ENCODE data around the gene YPEL4. TPM values are rescaled to one million over a fixed set of nuclear protein-coding genes. Genes with fewer than 3 reads are reported as not detected.
A peak's percentile ranks its signal among the peaks of the same experiment; 100 is the strongest.

The YPEL4 gene
- total RNA-seq, 1 experiment from 2014 or later = 0.28 TPM

GRCh38 chr11:57614234-57614772 lies 35.4 kb downstream of the YPEL4 start:
- CTCF ChIA-PET = interaction anchor here (0.6 kb wide), 1 partner anchor 17 kb away, joined by 4 read pairs; no protein-coding TSS in a partner anchor
- DNase-seq = no peak
- BruUV-seq (replicated peaks) = TSS peak; percentile 94
- H3K36me3 Mint-ChIP-seq (ENCODE audit: insufficient read depth, unreplicated experiment) = no peaks in the 10 kb centered on the region
- no peak overlapping the region for H3K27ac Mint-ChIP-seq (ENCODE audit: unreplicated experiment)
- no peaks in the 10 kb centered on the region for H3K27me3 Mint-ChIP-seq (ENCODE audit: unreplicated experiment)
- intact Hi-C loops (cut with micrococcal nuclease; ENCODE audit: unreplicated experiment) = no loop called here
- H3K9me3 Mint-ChIP-seq (ENCODE audit: low read depth, unreplicated experiment) = no peaks in the 10 kb centered on the region
- H3K4me3 Mint-ChIP-seq (ENCODE audit: low read depth, unreplicated experiment) = no peak overlapping the region
- TF ChIP-seq CTCF (IDR thresholded peaks at IDR 0.05; ENCODE audit: unreplicated experiment) = no peak
- H3K4me1 Mint-ChIP-seq (ENCODE audit: low read depth, unreplicated experiment) = no peaks in the 10 kb centered on the region

- no peak for DNase-seq
- intact Hi-C loops (cut with micrococcal nuclease; ENCODE audit: unreplicated experiment) = no loop called here
- no peak overlapping the region for H3K4me3 Mint-ChIP-seq (ENCODE audit: low read depth, unreplicated experiment)
- CTCF ChIA-PET = interaction anchor here (1.6 kb wide), 1 partner anchor 31 kb away, joined by 3 read pairs; no protein-coding TSS in a partner anchor
- no peaks in the 10 kb centered on the region for H3K9me3 Mint-ChIP-seq (ENCODE audit: low read depth, unreplicated experiment)
- H3K27ac Mint-ChIP-seq (ENCODE audit: unreplicated experiment) = no peak overlapping the region
- no peaks in the 10 kb centered on the region for H3K36me3 Mint-ChIP-seq (ENCODE audit: insufficient read depth, unreplicated experiment)
- TF ChIP-seq CTCF (IDR thresholded peaks at IDR 0.05; ENCODE audit: unreplicated experiment) = no peak
- H3K27me3 Mint-ChIP-seq (ENCODE audit: unreplicated experiment) = no peaks in the 10 kb centered on the region
- no peaks in the 10 kb centered on the region for H3K4me1 Mint-ChIP-seq (ENCODE audit: low read depth, unreplicated experiment)
- BruUV-seq (replicated peaks) = no TSS peak
These were observed 39.5 kb downstream of the YPEL4 start for GRCh38 chr11:57610170-57610569.

GRCh38 chr11:57605028-57605420 lies 44.7 kb downstream of the YPEL4 start:
- no peaks in the 10 kb centered on the region for H3K36me3 Mint-ChIP-seq (ENCODE audit: insufficient read depth, unreplicated experiment)
- no peak overlapping the region for H3K27ac Mint-ChIP-seq (ENCODE audit: unreplicated experiment)
- peaks cover under 1% of the 10 kb centered on the region for H3K4me1 Mint-ChIP-seq (ENCODE audit: low read depth, unreplicated experiment)
- no peaks in the 10 kb centered on the region for H3K27me3 Mint-ChIP-seq (ENCODE audit: unreplicated experiment)
- intact Hi-C loops (cut with micrococcal nuclease; ENCODE audit: unreplicated experiment) = no loop called here
- TF ChIP-seq CTCF (IDR thresholded peaks at IDR 0.05; ENCODE audit: unreplicated experiment) = no peak
- no peaks in the 10 kb centered on the region for H3K9me3 Mint-ChIP-seq (ENCODE audit: low read depth, unreplicated experiment)
- BruUV-seq (replicated peaks) = no TSS peak
- CTCF ChIA-PET = interaction anchor here (0.7 kb wide), 1 partner anchor 259 kb away, joined by 3 read pairs; no protein-coding TSS in a partner anchor
- no peak for DNase-seq
- H3K4me3 Mint-ChIP-seq (ENCODE audit: low read depth, unreplicated experiment) = no peak overlapping the region

- TF ChIP-seq CTCF (IDR thresholded peaks at IDR 0.05; ENCODE audit: unreplicated experiment) = no peak
- intact Hi-C loops (cut with micrococcal nuclease; ENCODE audit: unreplicated experiment) = no loop called here
- H3K27ac Mint-ChIP-seq (ENCODE audit: unreplicated experiment) = no peak overlapping the region
- H3K9me3 Mint-ChIP-seq (ENCODE audit: low read depth, unreplicated experiment) = no peaks in the 10 kb centered on the region
- H3K4me3 Mint-ChIP-seq (ENCODE audit: low read depth, unreplicated experiment) = no peak overlapping the region
- H3K36me3 Mint-ChIP-seq (ENCODE audit: insufficient read depth, unreplicated experiment) = no peaks in the 10 kb centered on the region
- no TSS peak for BruUV-seq (replicated peaks)
- CTCF ChIA-PET = interaction anchor here (0.7 to 0.8 kb wide), 2 partner anchors 40 to 259 kb away, joined by 3 read pairs; no protein-coding TSS in a partner anchor
- H3K4me1 Mint-ChIP-seq (ENCODE audit: low read depth, unreplicated experiment) = peaks cover 6% of the 10 kb centered on the region
- no peaks in the 10 kb centered on the region for H3K27me3 Mint-ChIP-seq (ENCODE audit: unreplicated experiment)
- DNase-seq = no peak
These were observed 45.2 kb downstream of the YPEL4 start for GRCh38 chr11:57604296-57605027.
